HG02870 (cell line): Measurements from ENCODE around the gene TMEM121B.
"Not testable (repeated sequence)": the region's sequence is repeated elsewhere in the genome, so short reads cannot be mapped to it uniquely, and the experiment has no call there.

Experiments used
- ATAC-seq: cut with Tn5 transposase; IDR thresholded peaks from one replicate; pipeline ENCODE4 v1.9.1; 2021; ENCODE audit warnings: mild to moderate bottlenecking, moderate library complexity; ENCODE audit not compliant: unreplicated experiment

Gene TMEM121B

GRCh38 chr22:17121233-17122195 lies at the start of gene TMEM121B:
Gene TMEM121B (minus strand): TSS chr22:17121360. CDS start chr22:17121127, 233 bp downstream.
- no peak for ATAC-seq

- ATAC-seq, result no peak
These were observed 46.3 kb upstream of the TMEM121B start for GRCh38 chr22:17167486-17167885.

- ATAC-seq, result no peak
These were observed 43.3 kb upstream of the TMEM121B start for GRCh38 chr22:17164392-17165024.

GRCh38 chr22:17162731-17163130 lies 41.6 kb upstream of the TMEM121B start:
- no peak for ATAC-seq

- no peak for ATAC-seq
These were observed 40.8 kb upstream of the TMEM121B start for GRCh38 chr22:17161991-17162390.

- ATAC-seq, result peak; percentile 13
These were observed 38.4 kb upstream of the TMEM121B start for GRCh38 chr22:17159504-17159951.

GRCh38 chr22:17158568-17159503 lies 37.7 kb upstream of the TMEM121B start, which contains the start of gene HDHD5:
Gene HDHD5 (minus strand): TSS chr22:17159277. CDS start chr22:17159251, 26 bp downstream.
- ATAC-seq, result peak; percentile 65

GRCh38 chr22:17158176-17158567 lies 37.0 kb upstream of the TMEM121B start:
- ATAC-seq, result no peak

GRCh38 chr22:17157714-17158113 lies 36.6 kb upstream of the TMEM121B start:
- ATAC-seq, result no peak

- no peak for ATAC-seq
These were observed 34.8 kb upstream of the TMEM121B start for GRCh38 chr22:17155941-17156340.

- ATAC-seq, result no peak
These were observed 31.8 kb upstream of the TMEM121B start for GRCh38 chr22:17152971-17153370.

GRCh38 chr22:17152340-17152739 lies 31.2 kb upstream of the TMEM121B start:
- no peak for ATAC-seq

GRCh38 chr22:17149076-17149815 lies 28.1 kb upstream of the TMEM121B start:
- ATAC-seq, result no peak

GRCh38 chr22:17147458-17147857 lies 26.3 kb upstream of the TMEM121B start:
- ATAC-seq, result not testable (repeated sequence)

- ATAC-seq, result no peak
These were observed 24.0 kb upstream of the TMEM121B start for GRCh38 chr22:17145021-17145680.

GRCh38 chr22:17143826-17144225 lies 22.7 kb upstream of the TMEM121B start:
- no peak for ATAC-seq

GRCh38 chr22:17143101-17143500 lies 21.9 kb upstream of the TMEM121B start:
- ATAC-seq, result no peak

GRCh38 chr22:17140826-17141766 lies 19.9 kb upstream of the TMEM121B start:
- ATAC-seq, result no peak
